GM12874 (cell line): ENCODE measurements around the gene ATAD3B.

ENCODE experiments used
- TF ChIP-seq, protein P1 (sequence below): IDR thresholded peaks from 2 replicates; pipeline ENCODE4 v1.5.1; 2011; ENCODE audit warnings: low read depth, mild to moderate bottlenecking, control low read depth, low read length, moderate library complexity; ENCODE audit not compliant: insufficient read depth

ATAD3B gene

GRCh38 chr1:1439546-1440261, 31.9 kb upstream of the ATAD3B start:
- TF ChIP-seq, protein P1, sequence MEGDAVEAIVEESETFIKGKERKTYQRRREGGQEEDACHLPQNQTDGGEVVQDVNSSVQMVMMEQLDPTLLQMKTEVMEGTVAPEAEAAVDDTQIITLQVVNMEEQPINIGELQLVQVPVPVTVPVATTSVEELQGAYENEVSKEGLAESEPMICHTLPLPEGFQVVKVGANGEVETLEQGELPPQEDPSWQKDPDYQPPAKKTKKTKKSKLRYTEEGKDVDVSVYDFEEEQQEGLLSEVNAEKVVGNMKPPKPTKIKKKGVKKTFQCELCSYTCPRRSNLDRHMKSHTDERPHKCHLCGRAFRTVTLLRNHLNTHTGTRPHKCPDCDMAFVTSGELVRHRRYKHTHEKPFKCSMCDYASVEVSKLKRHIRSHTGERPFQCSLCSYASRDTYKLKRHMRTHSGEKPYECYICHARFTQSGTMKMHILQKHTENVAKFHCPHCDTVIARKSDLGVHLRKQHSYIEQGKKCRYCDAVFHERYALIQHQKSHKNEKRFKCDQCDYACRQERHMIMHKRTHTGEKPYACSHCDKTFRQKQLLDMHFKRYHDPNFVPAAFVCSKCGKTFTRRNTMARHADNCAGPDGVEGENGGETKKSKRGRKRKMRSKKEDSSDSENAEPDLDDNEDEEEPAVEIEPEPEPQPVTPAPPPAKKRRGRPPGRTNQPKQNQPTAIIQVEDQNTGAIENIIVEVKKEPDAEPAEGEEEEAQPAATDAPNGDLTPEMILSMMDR = no peak

- TF ChIP-seq, protein P1 = no peak
These were observed 31.1 kb upstream of the ATAD3B start for GRCh38 chr1:1440262-1441001.

GRCh38 chr1:1441002-1441888, 30.3 kb upstream of the ATAD3B start:
- TF ChIP-seq, protein P1 = peak; percentile 98

- TF ChIP-seq, protein P1 = no peak
These were observed 29.3 kb upstream of the ATAD3B start for GRCh38 chr1:1442069-1442770.

GRCh38 chr1:1449099-1449739, 22.3 kb upstream of the ATAD3B start, which contains the start of gene ATAD3C:
TSS of gene ATAD3C (plus strand) at chr1:1449689. CDS start at chr1:1450684, 995 bp downstream.
- TF ChIP-seq, protein P1 = no peak

DNA sequence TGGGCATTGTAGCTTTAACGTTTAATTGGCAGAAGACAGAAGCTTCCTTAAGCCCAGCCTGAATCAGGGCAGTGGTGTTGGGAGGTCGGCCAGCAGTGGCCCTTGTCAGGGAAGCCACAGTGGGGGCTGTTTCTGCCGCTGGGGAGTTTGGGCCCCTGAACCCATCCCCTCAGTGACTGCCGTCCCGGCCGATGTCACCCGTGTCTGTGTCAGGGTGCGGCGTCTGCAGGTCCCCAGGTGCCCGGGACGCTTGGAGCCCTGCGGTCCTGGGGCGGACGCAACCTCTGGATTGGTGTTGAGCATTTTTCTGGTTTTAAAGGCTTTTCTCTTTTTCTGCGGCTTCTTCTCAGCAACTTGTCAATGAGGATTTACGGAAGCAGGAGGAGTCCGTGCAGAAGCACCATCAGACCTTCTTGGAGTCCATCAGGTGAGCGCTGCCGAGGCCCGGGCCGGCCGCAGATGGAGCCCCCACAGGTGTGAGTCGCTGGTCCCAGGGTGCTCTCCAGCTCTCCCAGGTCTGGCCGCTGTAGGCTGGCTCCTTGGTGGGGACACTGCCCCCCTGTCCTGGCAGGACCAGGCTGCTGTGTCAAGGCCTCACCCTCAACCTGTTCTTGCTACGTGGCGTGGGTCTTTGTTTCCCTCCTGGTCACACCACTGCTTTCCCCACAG, 19.7 kb upstream of the ATAD3B start:
- TF ChIP-seq, protein P1 = no peak
